ENCODE results near the gene CSRP2. TPM values are rescaled to one million over a fixed set of nuclear protein-coding genes. Genes with fewer than 3 reads are reported as not detected.

Gene CSRP2
- total and polyA plus RNA-seq, 2 donors from 2014 or later: 40.8 to 189 TPM

DNA sequence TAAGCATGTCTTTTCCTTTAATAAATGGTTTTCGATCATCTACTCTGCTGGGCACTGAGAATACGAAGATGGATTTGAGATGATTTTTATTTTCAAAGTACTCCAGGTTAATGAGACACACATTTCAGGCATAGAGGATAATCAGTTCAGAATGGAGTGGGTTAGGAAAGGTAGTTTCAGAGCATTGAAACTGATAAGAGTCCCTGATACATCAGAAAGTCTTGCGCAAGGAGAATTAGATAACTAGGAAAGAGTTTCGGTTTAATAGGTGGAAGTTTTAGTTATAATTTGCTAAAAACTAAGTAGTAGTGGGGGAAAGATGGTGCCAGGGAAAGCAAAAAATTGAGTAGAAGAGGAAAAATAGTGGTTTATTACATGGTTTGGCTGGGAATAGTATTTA lies 64.8 kb downstream of the CSRP2 start:
- H3K27ac ChIP-seq (ENCODE audit: low read depth in 2 of 2, low read length in 2 of 2): no peak overlapping the region
- TF ChIP-seq, protein P1, sequence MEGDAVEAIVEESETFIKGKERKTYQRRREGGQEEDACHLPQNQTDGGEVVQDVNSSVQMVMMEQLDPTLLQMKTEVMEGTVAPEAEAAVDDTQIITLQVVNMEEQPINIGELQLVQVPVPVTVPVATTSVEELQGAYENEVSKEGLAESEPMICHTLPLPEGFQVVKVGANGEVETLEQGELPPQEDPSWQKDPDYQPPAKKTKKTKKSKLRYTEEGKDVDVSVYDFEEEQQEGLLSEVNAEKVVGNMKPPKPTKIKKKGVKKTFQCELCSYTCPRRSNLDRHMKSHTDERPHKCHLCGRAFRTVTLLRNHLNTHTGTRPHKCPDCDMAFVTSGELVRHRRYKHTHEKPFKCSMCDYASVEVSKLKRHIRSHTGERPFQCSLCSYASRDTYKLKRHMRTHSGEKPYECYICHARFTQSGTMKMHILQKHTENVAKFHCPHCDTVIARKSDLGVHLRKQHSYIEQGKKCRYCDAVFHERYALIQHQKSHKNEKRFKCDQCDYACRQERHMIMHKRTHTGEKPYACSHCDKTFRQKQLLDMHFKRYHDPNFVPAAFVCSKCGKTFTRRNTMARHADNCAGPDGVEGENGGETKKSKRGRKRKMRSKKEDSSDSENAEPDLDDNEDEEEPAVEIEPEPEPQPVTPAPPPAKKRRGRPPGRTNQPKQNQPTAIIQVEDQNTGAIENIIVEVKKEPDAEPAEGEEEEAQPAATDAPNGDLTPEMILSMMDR (IDR thresholded peaks at IDR 0.05; ENCODE audit: borderline replicate concordance, extremely low read depth, insufficient read depth): no peak
- H3K27me3 ChIP-seq (ENCODE audit: control insufficient read depth, insufficient read depth, low read length): no peaks in the 10 kb centered on the region
- no peaks in the 10 kb centered on the region for H3K9me3 ChIP-seq (ENCODE audit: control insufficient read depth in 2 of 3, insufficient read depth in 1 of 3, low read length in 3 of 3)
- intact Hi-C loops (cut with DNase I): no loop called here
- no peaks in the 10 kb centered on the region for H3K4me1 ChIP-seq (ENCODE audit: control insufficient read depth in 2 of 3, insufficient read depth in 2 of 3, low read depth in 1 of 3, low read length in 3 of 3)
- peaks cover 0 to 6% (median 5%) of the 10 kb centered on the region in 3 donors for H3K36me3 ChIP-seq (ENCODE audit: control insufficient read depth in 2 of 3, insufficient read depth in 3 of 3, low read length in 3 of 3)
- DNase-seq: no peak
- no peak for FAIRE-seq
- H3K4me3 ChIP-seq (ENCODE audit: low read length in 3 of 3): no peak overlapping the region
- H3K9ac ChIP-seq (ENCODE audit: low read length in 3 of 3): no peak overlapping the region

DNA sequence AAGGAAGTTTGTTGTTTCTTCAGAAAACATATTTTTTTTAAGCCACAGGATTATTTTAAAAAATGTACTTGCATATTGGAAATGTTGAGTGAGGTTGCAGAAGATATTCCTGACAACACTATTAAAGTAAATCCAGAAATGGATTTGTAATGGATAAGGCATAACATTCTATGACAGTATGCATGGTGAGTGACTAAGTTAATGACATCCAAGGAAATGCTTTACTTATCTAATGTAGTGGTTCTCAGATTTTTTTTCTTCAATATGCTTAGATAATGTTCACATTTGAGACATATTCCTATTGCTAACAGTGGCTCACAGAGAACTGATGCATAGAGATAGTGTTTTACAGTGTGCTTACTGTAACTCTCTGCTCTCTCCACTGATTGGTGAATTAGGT lies 65.6 kb downstream of the CSRP2 start:
- intact Hi-C loops (cut with DNase I): no loop called here
- H3K9me3 ChIP-seq (ENCODE audit: control insufficient read depth in 2 of 3, insufficient read depth in 1 of 3, low read length in 3 of 3): no peaks in the 10 kb centered on the region
- TF ChIP-seq, protein P1 (IDR thresholded peaks at IDR 0.05; ENCODE audit: borderline replicate concordance, extremely low read depth, insufficient read depth): no peak
- no peak overlapping the region for H3K4me3 ChIP-seq (ENCODE audit: low read length in 3 of 3)
- no peak for FAIRE-seq
- no peak overlapping the region for H3K9ac ChIP-seq (ENCODE audit: low read length in 3 of 3)
- peaks cover 0 to 3% (median 2%) of the 10 kb centered on the region in 3 donors for H3K36me3 ChIP-seq (ENCODE audit: control insufficient read depth in 2 of 3, insufficient read depth in 3 of 3, low read length in 3 of 3)
- H3K27me3 ChIP-seq (ENCODE audit: control insufficient read depth, insufficient read depth, low read length): no peaks in the 10 kb centered on the region
- no peak for DNase-seq
- H3K4me1 ChIP-seq (ENCODE audit: control insufficient read depth in 2 of 3, insufficient read depth in 2 of 3, low read depth in 1 of 3, low read length in 3 of 3): no peaks in the 10 kb centered on the region
- no peak overlapping the region for H3K27ac ChIP-seq (ENCODE audit: low read depth in 2 of 2, low read length in 2 of 2)

DNA sequence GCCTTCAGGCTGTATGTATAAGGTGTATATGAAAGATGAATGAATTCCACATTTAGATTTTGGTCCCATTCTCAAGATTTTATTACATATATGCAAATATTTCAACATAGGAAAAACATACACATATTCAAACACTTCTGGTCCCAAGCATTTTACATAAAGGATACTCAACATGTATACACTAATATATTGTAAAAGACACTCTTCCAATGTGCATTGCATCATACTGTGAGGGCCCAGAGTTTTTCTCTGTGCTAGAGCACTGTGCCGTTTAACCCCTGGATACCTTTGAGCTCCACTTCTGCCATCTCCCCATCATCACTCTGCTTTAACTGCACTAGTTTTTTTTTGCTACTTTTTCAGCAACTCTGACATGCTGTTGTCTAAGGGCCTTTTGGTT lies 66.8 kb downstream of the CSRP2 start:
- H3K36me3 ChIP-seq (ENCODE audit: control insufficient read depth in 2 of 3, insufficient read depth in 3 of 3, low read length in 3 of 3): peaks cover 2 to 6% (median 4%) of the 10 kb centered on the region in 3 donors
- TF ChIP-seq, protein P1 (IDR thresholded peaks at IDR 0.05; ENCODE audit: borderline replicate concordance, extremely low read depth, insufficient read depth): no peak
- intact Hi-C loops (cut with DNase I): no loop called here

More for the DNA sequence above, 66.8 kb downstream of the CSRP2 start:
- Histone ChIP-seq H3K27ac (ENCODE audit: low read depth in 2 of 2, low read length in 2 of 2) (no peak overlapping the region), H3K9ac (ENCODE audit: low read length in 3 of 3) (no peak overlapping the region), H3K27me3 (ENCODE audit: control insufficient read depth, insufficient read depth, low read length) (no peaks in the 10 kb centered on the region), H3K4me1 (ENCODE audit: control insufficient read depth in 2 of 3, insufficient read depth in 2 of 3, low read depth in 1 of 3, low read length in 3 of 3) (no peaks in the 10 kb centered on the region), H3K4me3 (ENCODE audit: low read length in 3 of 3) (no peak overlapping the region), H3K9me3 (ENCODE audit: control insufficient read depth in 2 of 3, insufficient read depth in 1 of 3, low read length in 3 of 3) (no peaks in the 10 kb centered on the region)
- no peak for DNase-seq
- no peak for FAIRE-seq

Measured in kidney (tissue), 14 donors.